Measurements from ENCODE around the gene CTRB1. TPM values are rescaled to one million over a fixed set of nuclear protein-coding genes. Genes with fewer than 3 reads are reported as not detected.

CTRB1 gene
- total RNA-seq, 1 experiment from 2014 or later: not detected

- Mint-ChIP-seq H3K36me3 (ENCODE audit: insufficient read depth, unreplicated experiment) (peaks cover 95% of the 10 kb centered on the region), H3K27me3 (ENCODE audit: insufficient read depth, unreplicated experiment) (no peaks in the 10 kb centered on the region), H3K4me3 (ENCODE audit: unreplicated experiment) (no peak overlapping the region), H3K4me1 (ENCODE audit: low read depth, unreplicated experiment) (peaks cover 50% of the 10 kb centered on the region), H3K27ac (ENCODE audit: unreplicated experiment) (peak overlapping the region; percentile 95), H3K9me3 (ENCODE audit: unreplicated experiment) (no peaks in the 10 kb centered on the region)
- ChIA-PET CTCF (interaction anchor here (0.6 to 1.6 kb wide), 2 partner anchors 10 to 202 kb away, joined by 3 to 4 read pairs; no protein-coding TSS in a partner anchor), POLR2A (no interaction called here)
- intact Hi-C loops (cut with micrococcal nuclease; ENCODE audit: unreplicated experiment): no loop called here
- Histone ChIP-seq H3K4me1 (peaks cover 46% of the 10 kb centered on the region), H3K9me3 (no peaks in the 10 kb centered on the region), H3K36me3 (ENCODE audit: control insufficient read depth, insufficient read depth, low read length) (peaks cover 9% of the 10 kb centered on the region), H3K27me3 (replicated peaks; ENCODE audit: control insufficient read depth, insufficient read depth, low read length) (no peaks in the 10 kb centered on the region), H3K4me3 (ENCODE audit: low read depth, low read length) (no peak overlapping the region)
- DNase-seq: no peak
- BruUV-seq (replicated peaks): no TSS peak
- no peak for TF ChIP-seq CTCF (IDR thresholded peaks at IDR 0.05; ENCODE audit: insufficient read depth in 1 of 2, low read depth in 1 of 2, low read length in 1 of 2, severe bottlenecking in 1 of 2, unreplicated experiment in 1 of 2)
Measured at GRCh38 chr16:75243667-75244224, 25.0 kb downstream of the CTRB1 start.

GRCh38 chr16:75244225-75244809 is 25.5 kb downstream of the CTRB1 start:
- ChIA-PET POLR2A (no interaction called here), CTCF (interaction anchor here (0.6 kb wide), 1 partner anchor 201 kb away, joined by 3 read pairs; no protein-coding TSS in a partner anchor)
- Histone ChIP-seq H3K4me1 (peaks cover 51% of the 10 kb centered on the region), H3K4me3 (ENCODE audit: low read depth, low read length) (no peak overlapping the region), H3K27me3 (replicated peaks; ENCODE audit: control insufficient read depth, insufficient read depth, low read length) (no peaks in the 10 kb centered on the region), H3K36me3 (ENCODE audit: control insufficient read depth, insufficient read depth, low read length) (peaks cover 9% of the 10 kb centered on the region), H3K9me3 (no peaks in the 10 kb centered on the region)
- no peak for DNase-seq
- intact Hi-C loops (cut with micrococcal nuclease; ENCODE audit: unreplicated experiment): no loop called here
- no peaks in the 10 kb centered on the region for H3K9me3 Mint-ChIP-seq (ENCODE audit: unreplicated experiment)
- BruUV-seq (replicated peaks): no TSS peak
- no peaks in the 10 kb centered on the region for H3K27me3 Mint-ChIP-seq (ENCODE audit: insufficient read depth, unreplicated experiment)
- peaks cover 90% of the 10 kb centered on the region for H3K36me3 Mint-ChIP-seq (ENCODE audit: insufficient read depth, unreplicated experiment)
- H3K4me3 Mint-ChIP-seq (ENCODE audit: unreplicated experiment): peak overlapping the region; percentile 48
- no peak for TF ChIP-seq CTCF (IDR thresholded peaks at IDR 0.05; ENCODE audit: insufficient read depth in 1 of 2, low read depth in 1 of 2, low read length in 1 of 2, severe bottlenecking in 1 of 2, unreplicated experiment in 1 of 2)
- peaks cover 50% of the 10 kb centered on the region for H3K4me1 Mint-ChIP-seq (ENCODE audit: low read depth, unreplicated experiment)
- peak overlapping the region; percentile 95 for H3K27ac Mint-ChIP-seq (ENCODE audit: unreplicated experiment)

GRCh38 chr16:75244844-75245758 is 26.3 kb downstream of the CTRB1 start:
- Mint-ChIP-seq H3K9me3 (ENCODE audit: unreplicated experiment) (no peaks in the 10 kb centered on the region), H3K36me3 (ENCODE audit: insufficient read depth, unreplicated experiment) (peaks cover 89% of the 10 kb centered on the region), H3K27ac (ENCODE audit: unreplicated experiment) (peak overlapping the region; percentile 95), H3K4me1 (ENCODE audit: low read depth, unreplicated experiment) (peaks cover 50% of the 10 kb centered on the region), H3K27me3 (ENCODE audit: insufficient read depth, unreplicated experiment) (no peaks in the 10 kb centered on the region), H3K4me3 (ENCODE audit: unreplicated experiment) (peak overlapping the region; percentile 48)
- Histone ChIP-seq H3K4me1 (peaks cover 59% of the 10 kb centered on the region), H3K36me3 (ENCODE audit: control insufficient read depth, insufficient read depth, low read length) (peaks cover 9% of the 10 kb centered on the region), H3K27me3 (replicated peaks; ENCODE audit: control insufficient read depth, insufficient read depth, low read length) (no peaks in the 10 kb centered on the region), H3K4me3 (ENCODE audit: low read depth, low read length) (no peak overlapping the region), H3K9me3 (no peaks in the 10 kb centered on the region)
- DNase-seq: peak; percentile 74 to 92
- intact Hi-C loops (cut with micrococcal nuclease; ENCODE audit: unreplicated experiment): no loop called here
- no peak for TF ChIP-seq CTCF (IDR thresholded peaks at IDR 0.05; ENCODE audit: insufficient read depth in 1 of 2, low read depth in 1 of 2, low read length in 1 of 2, severe bottlenecking in 1 of 2, unreplicated experiment in 1 of 2)
- CTCF ChIA-PET: interaction anchor here (0.7 to 1.7 kb wide), 5 partner anchors 10 to 432 kb away, joined by 3 to 6 read pairs (median 4); no protein-coding TSS in a partner anchor
- no TSS peak for BruUV-seq (replicated peaks)
- POLR2A ChIA-PET: interaction anchor here (0.6 kb wide), 1 partner anchor 80 kb away, joined by 3 read pairs; no protein-coding TSS in a partner anchor
